Measurements from ENCODE around the gene RTL10.
"Not testable (repeated sequence)": the region's sequence is repeated elsewhere in the genome, so short reads cannot be mapped to it uniquely, and the experiment has no call there.

The RTL10 gene

DNA sequence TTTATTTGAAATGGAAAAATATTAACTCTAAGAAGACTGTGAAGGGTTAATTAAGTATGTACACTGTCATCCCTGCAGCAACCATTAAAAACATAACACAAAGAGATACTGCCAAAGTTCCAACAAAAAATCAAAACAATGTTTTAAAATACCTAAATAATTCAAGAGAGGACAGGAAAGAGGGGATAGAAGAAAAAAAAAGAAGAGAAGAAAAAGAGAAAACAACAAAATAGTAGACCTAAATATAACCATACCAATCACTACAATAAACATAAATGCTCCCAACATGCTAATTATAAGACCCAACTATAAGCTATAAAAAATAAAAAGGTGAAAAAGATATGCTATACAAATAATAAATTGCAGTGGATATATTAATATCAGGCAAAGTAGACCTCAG is 20.1 kb downstream of the RTL10 start:
- TF ChIP-seq, protein P1, sequence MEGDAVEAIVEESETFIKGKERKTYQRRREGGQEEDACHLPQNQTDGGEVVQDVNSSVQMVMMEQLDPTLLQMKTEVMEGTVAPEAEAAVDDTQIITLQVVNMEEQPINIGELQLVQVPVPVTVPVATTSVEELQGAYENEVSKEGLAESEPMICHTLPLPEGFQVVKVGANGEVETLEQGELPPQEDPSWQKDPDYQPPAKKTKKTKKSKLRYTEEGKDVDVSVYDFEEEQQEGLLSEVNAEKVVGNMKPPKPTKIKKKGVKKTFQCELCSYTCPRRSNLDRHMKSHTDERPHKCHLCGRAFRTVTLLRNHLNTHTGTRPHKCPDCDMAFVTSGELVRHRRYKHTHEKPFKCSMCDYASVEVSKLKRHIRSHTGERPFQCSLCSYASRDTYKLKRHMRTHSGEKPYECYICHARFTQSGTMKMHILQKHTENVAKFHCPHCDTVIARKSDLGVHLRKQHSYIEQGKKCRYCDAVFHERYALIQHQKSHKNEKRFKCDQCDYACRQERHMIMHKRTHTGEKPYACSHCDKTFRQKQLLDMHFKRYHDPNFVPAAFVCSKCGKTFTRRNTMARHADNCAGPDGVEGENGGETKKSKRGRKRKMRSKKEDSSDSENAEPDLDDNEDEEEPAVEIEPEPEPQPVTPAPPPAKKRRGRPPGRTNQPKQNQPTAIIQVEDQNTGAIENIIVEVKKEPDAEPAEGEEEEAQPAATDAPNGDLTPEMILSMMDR (IDR thresholded peaks at IDR 0.05; ENCODE audit: borderline replicate concordance, control extremely low read depth, extremely low read depth, insufficient read depth, missing control alignments): no peak
- in situ Hi-C loops (cut with MboI; ENCODE audit: low sequenced_read_pairs, unreplicated experiment): no loop called here
- no peak for DNase-seq (ENCODE audit: low spot score)

DNA sequence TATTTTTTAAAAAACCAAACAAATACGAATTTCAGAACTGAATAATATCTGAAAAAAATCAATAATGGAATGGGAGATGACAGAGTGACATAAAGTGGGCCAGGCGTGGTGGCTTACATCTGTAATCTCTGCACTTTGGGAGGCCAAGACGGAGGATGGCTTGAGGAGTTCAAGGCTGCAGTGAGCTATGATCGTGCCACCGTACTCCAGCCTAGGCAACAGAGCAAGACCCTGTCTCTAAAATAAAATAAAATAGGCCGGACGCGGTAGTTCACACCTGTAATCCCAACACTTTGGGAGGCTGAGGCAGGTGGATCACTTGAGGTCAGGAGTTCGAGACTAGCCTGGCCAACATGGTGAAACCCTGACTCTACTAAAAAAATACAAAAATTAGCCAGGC is 21.3 kb downstream of the RTL10 start:
- DNase-seq (ENCODE audit: low spot score); in situ Hi-C loops (cut with MboI; ENCODE audit: low sequenced_read_pairs, unreplicated experiment): not testable (repeated sequence)

DNA sequence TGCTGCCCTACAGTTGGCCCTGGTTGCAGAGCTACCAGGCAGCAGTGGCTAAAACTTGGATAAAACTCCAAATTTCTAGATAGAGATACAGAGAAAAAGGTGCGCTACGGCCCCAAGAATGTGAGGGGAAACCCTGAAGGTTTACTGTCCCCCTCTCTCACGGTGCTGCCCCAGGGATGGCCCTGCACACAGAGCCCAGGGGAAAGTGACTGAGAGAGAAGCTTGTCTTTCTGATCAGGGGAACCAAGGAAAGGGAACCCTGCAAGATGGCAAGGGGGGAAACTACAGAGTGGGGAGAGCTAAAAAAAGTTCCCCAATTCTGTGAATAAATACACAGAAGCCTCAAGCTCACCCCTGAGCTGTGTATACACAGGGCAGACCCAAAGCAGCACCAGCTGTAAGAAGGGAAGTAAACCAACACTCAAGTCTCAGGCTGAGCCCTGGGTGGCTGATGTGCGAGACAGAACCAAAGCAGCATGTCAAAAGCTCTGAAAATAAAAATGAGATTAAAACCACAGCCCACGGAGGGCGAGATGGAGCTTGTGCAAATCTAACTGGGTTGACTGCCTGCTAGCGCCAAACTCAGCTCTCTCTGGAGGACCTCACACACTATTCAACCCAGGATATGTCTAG is 22.1 kb downstream of the RTL10 start:
- in situ Hi-C loops (cut with MboI; ENCODE audit: low sequenced_read_pairs, unreplicated experiment): no loop called here
- peak; percentile 32 for DNase-seq (ENCODE audit: low spot score)
- TF ChIP-seq, protein P1 (IDR thresholded peaks at IDR 0.05; ENCODE audit: borderline replicate concordance, control extremely low read depth, extremely low read depth, insufficient read depth, missing control alignments): no peak

DNA sequence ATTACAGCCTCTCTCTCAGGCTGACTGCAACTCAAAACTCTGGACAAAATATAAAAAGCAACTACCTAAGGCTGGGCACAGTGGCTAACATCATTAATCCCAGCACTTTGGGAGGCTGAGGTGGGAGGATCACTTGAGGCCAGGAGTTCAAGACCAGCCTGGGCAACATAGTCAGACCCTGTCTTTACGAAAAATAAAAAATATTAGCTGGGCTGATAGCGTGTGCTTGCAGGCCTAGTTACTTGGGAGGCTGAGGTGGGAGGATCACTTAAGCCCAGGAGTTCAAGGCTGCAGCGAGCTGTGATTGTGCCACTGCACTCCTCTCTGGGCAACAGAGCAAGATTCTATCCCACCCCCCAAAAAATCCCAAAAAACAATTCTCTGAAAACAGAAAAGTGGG is 22.7 kb downstream of the RTL10 start:
- in situ Hi-C loops (cut with MboI; ENCODE audit: low sequenced_read_pairs, unreplicated experiment); DNase-seq (ENCODE audit: low spot score): not testable (repeated sequence)

DNA sequence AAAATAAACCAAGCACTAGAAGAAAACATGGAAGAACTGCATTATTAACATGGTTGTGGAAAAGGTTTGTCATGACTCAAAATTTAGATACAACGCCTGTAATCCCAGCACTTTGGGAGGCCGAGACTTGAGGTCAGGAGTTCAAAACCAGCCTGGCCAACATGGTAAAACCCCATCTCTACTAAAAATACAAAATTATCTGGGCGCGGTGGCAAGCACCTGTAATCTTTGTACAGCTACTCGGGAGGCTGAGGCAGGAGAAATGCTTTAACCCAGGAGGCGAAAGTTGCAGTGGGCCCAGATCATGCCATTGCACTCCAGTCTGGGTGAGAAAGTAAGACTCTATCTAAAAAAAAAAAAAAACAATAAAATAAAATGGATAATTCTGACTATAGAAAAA is 23.7 kb downstream of the RTL10 start:
- TF ChIP-seq, protein P1 (IDR thresholded peaks at IDR 0.05; ENCODE audit: borderline replicate concordance, control extremely low read depth, extremely low read depth, insufficient read depth, missing control alignments): no peak
- in situ Hi-C loops (cut with MboI; ENCODE audit: low sequenced_read_pairs, unreplicated experiment): no loop called here
- DNase-seq (ENCODE audit: low spot score): no peak

DNA sequence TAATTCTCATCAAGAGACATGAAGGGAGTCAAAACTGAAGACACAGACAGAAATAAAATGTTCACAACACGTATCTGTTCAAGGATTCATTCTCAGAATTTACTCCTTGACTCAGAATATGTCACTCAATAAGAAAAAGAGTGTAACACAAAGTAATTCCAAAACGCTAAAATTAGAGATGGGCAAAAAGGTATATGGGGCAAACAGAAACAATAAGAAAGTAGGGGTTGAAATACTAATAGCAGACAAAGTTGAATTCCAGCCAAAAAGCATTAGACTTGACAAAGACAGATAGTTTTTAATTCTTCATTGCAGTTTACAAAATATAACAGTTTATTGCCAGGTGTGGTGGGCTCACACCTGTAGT is 26.7 kb downstream of the RTL10 start:
- no peak for DNase-seq (ENCODE audit: low spot score)
- TF ChIP-seq, protein P1 (IDR thresholded peaks at IDR 0.05; ENCODE audit: borderline replicate concordance, control extremely low read depth, extremely low read depth, insufficient read depth, missing control alignments): no peak
- in situ Hi-C loops (cut with MboI; ENCODE audit: low sequenced_read_pairs, unreplicated experiment): no loop called here

DNA sequence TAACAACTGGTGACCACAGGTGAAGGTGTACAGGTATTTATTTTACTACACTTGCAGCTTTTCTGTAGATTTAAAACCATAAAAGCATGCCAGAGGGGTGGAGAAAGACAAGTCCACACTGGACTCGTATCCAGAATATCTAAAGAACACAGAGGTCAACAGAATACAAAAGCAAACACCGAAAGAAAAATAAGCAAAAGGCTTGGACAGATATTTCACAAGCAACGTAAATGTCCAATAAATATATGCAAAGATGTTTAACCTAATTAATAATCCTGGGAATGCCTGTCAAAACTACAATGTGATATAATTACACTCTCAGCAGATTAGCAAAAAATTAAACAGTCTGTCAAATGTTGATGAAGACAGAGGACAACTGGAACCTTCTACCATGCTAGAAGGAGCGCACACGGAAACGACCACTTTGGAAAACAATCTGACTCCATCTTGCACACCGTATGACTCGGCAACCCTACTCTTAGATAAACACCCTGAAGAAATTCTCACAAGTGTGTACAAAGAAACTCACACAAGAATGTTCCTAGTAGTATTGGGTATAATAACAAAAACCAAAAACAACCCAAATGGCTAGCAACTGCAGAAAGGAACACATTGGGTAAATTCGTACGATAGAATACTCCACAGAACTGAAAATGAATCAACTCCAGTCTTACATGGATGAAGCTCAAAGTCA is 27.2 kb downstream of the RTL10 start:
- in situ Hi-C loops (cut with MboI; ENCODE audit: low sequenced_read_pairs, unreplicated experiment): no loop called here
- no peak for DNase-seq (ENCODE audit: low spot score)
- TF ChIP-seq, protein P1 (IDR thresholded peaks at IDR 0.05; ENCODE audit: borderline replicate concordance, control extremely low read depth, extremely low read depth, insufficient read depth, missing control alignments): no peak

DNA sequence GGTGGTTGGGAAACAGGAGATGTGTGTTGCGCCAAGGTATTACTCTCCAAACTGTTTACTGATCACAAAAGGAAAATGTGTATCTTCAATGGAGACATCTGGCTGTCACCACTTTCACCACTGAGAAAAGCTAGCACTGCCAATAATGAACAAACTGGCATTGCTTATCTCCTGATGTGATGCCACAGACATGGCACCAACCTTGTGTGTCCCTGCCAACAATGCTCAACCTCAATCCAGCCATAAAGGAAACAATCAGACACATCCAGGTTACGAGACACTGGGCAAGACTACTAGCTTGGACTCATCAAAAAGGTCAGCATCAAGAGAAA is 28.1 kb downstream of the RTL10 start:
- TF ChIP-seq, protein P1 (IDR thresholded peaks at IDR 0.05; ENCODE audit: borderline replicate concordance, control extremely low read depth, extremely low read depth, insufficient read depth, missing control alignments): no peak
- in situ Hi-C loops (cut with MboI; ENCODE audit: low sequenced_read_pairs, unreplicated experiment): no loop called here
- DNase-seq (ENCODE audit: low spot score): no peak

All from GM13976 (cell line).